Measurements from ENCODE around the gene TMEM79.
"Not testable (repeated sequence)": the region's sequence is repeated elsewhere in the genome, so short reads cannot be mapped to it uniquely, and the experiment has no call there.

Gene TMEM79

GRCh38 chr1:156303241-156303640 lies 19.1 kb downstream of the TMEM79 start:
- no peak for DNase-seq (ENCODE audit: low read depth in 3 of 3)

GRCh38 chr1:156305215-156305614 lies 21.1 kb downstream of the TMEM79 start:
- DNase-seq (ENCODE audit: low read depth in 3 of 3), result no peak

GRCh38 chr1:156308078-156308477 lies 24.0 kb downstream of the TMEM79 start:
- no peak for DNase-seq (ENCODE audit: low read depth in 3 of 3)

GRCh38 chr1:156310962-156311361 lies 26.8 kb downstream of the TMEM79 start:
- no peak for DNase-seq (ENCODE audit: low read depth in 3 of 3)

GRCh38 chr1:156316909-156317308 lies 32.8 kb downstream of the TMEM79 start:
- no peak for DNase-seq (ENCODE audit: low read depth in 3 of 3)

GRCh38 chr1:156319664-156320063 lies 35.5 kb downstream of the TMEM79 start:
- no peak for DNase-seq (ENCODE audit: low read depth in 3 of 3)

- no peak for DNase-seq (ENCODE audit: low read depth in 3 of 3)
These were observed 36.4 kb downstream of the TMEM79 start for GRCh38 chr1:156320560-156320959.

GRCh38 chr1:156323179-156323578 lies 39.1 kb downstream of the TMEM79 start:
- DNase-seq (ENCODE audit: low read depth in 3 of 3), result not testable (repeated sequence)

GRCh38 chr1:156336242-156336641 lies 52.1 kb downstream of the TMEM79 start:
- DNase-seq (ENCODE audit: low read depth in 3 of 3), result no peak

- no peak for DNase-seq (ENCODE audit: low read depth in 3 of 3)
These were observed 53.1 kb downstream of the TMEM79 start for GRCh38 chr1:156337052-156337887.

- no peak for DNase-seq (ENCODE audit: low read depth in 3 of 3)
These were observed 53.7 kb downstream of the TMEM79 start for GRCh38 chr1:156337888-156338179.

GRCh38 chr1:156338180-156338976 lies 54.3 kb downstream of the TMEM79 start, which contains the start of the genes CCT3 and TSACC:
CCT3 (minus strand) TSS chr1:156338292; CDS start chr1:156338184, 108 bp downstream.
TSACC (plus strand) TSS chr1:156338526; CDS start chr1:156339758, 1,232 bp downstream.
- DNase-seq (ENCODE audit: low read depth in 3 of 3), result peak; percentile 98 to 99 (median 99)
